Measurements from ENCODE around the gene F5.

DNA sequence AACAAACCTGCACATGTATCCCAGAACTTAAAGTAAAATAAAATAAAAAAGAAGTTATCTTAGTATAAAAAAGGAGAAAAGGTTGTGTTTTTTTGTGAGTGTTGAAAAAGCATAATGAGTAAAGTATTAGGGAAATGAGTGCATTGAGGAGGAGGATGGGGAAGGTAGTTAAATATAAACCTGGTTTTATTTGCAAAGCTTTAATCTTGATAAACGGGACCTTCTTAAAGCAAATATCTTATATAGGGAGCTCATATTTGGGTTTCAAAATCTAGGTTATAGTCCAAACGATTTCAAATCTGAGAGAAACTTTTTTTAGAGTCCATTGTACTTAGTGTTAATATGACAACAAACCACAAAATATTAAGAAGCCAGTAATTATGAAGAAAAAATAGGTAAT is 78.9 kb downstream of the F5 start:
- TF ChIP-seq FOXA1 (IDR thresholded peaks at IDR 0.05) (no peak), BHLHE40 (IDR thresholded peaks at IDR 0.05; ENCODE audit: borderline replicate concordance) (no peak), ARNT (IDR thresholded peaks at IDR 0.05) (no peak), ELF4 (IDR thresholded peaks at IDR 0.05) (no peak), L3MBTL2 (conservative IDR thresholded peaks at IDR 0.05) (no peak)
